GM12865 (cell line): ENCODE results near the gene HERPUD2.

Source experiments
- DNase-seq: peaks from one replicate; pipeline ENCODE4 v3.0.0; 2010; ENCODE audit warnings: low read depth
- H3K4me3 ChIP-seq: 2 replicates; pipeline ENCODE4 v1.5.1; 2011; ENCODE audit warnings: mild to moderate bottlenecking, low read depth, low read length, control low read depth
- TF ChIP-seq, protein P1 (sequence below): IDR thresholded peaks from 2 replicates; pipeline ENCODE4 v1.5.1; 2011; ENCODE audit warnings: low read length, control low read depth, low read depth, inconsistent platforms; ENCODE audit not compliant: insufficient read depth; ENCODE audit errors: missing control alignments

Gene HERPUD2

DNA sequence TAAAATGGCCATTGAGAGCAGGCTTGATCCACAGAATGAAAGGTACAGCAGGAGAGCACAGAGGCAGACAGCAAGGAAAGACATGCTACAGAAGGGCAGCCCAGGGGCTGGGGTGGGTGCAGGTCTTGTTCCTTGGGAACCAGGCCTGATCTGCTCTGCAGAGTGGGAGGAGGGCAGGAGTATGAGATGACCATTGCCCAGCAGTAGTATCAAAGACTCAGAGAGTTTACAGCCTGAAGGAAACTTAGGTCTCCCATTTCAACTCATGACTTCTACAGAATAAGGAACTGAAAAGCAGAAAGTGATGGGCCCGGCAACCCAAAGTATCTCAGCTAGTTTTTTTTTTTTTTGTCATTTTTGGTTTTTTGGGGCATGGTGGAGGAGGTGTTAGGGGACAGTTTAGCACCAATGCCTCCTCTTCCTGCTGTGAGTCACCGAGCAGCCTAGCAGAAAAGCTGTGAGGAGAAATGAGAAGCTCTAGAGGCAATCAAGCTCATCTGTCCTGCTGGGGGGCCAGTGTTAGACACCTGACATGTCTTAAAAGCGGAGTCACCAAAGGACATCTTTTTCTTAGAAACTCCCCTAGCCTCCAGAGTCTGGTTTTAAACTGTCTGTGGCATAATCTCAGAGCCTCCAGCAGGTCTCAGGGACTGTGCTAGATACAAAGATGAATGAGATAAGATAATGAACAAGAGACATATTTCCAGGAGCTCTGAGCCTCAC is 34.3 kb upstream of the HERPUD2 start:
- H3K4me3 ChIP-seq: peak overlapping the region; percentile 51
- TF ChIP-seq, protein P1, sequence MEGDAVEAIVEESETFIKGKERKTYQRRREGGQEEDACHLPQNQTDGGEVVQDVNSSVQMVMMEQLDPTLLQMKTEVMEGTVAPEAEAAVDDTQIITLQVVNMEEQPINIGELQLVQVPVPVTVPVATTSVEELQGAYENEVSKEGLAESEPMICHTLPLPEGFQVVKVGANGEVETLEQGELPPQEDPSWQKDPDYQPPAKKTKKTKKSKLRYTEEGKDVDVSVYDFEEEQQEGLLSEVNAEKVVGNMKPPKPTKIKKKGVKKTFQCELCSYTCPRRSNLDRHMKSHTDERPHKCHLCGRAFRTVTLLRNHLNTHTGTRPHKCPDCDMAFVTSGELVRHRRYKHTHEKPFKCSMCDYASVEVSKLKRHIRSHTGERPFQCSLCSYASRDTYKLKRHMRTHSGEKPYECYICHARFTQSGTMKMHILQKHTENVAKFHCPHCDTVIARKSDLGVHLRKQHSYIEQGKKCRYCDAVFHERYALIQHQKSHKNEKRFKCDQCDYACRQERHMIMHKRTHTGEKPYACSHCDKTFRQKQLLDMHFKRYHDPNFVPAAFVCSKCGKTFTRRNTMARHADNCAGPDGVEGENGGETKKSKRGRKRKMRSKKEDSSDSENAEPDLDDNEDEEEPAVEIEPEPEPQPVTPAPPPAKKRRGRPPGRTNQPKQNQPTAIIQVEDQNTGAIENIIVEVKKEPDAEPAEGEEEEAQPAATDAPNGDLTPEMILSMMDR: no peak
- peak; percentile 96 for DNase-seq

DNA sequence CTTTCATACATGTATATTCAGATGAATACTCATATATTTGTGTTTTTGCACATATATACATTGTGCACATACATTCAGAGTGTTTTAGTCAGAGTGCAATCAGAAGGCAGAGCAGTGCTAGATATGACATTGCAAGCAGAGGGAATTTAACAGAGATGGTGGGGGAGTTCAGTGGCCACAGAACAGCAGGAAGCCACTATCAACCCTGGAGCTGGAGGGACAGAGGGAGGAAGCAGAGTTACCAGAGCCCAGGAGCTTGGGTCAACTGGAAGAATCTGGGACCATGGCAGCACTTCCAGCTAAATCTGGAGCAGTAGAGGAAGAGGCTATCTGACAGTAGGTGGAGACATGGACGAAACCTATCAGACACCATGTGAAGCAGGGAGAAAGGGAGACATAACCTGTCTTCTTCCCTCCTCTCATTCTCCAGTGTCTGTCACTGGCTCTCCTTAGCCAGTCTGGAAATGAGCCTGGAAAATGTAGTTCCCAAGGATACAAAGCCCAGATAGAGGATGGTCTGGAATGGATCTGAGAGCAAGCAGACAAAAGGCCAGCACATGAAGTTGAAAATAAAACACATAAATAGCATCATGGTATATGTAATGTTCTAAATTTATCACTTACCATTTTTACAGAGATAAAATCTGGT is 33.6 kb upstream of the HERPUD2 start:
- TF ChIP-seq, protein P1: no peak
- peak; percentile 49 for DNase-seq
- H3K4me3 ChIP-seq: peak overlapping the region; percentile 51

DNA sequence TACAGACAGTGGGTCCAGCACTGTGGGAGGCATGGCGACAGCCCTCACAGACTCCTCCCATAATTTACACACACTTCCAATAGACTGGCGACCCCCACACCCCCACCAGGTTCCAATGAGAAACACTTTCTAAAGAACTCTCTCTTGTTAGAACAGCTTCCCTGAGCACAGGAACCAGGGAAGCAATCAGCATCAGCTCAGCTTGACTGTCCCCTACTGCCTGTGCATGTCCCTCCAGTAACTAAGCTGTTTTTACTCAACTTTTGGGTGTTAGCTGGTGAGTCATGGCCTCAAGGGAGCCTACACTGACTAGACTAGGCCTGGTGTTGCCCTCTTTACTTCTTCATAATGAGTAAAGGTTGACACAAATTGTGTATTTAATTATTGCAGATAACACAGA is 32.6 kb upstream of the HERPUD2 start:
- peak overlapping the region; percentile 51 for H3K4me3 ChIP-seq
- DNase-seq: peak; percentile 87
- TF ChIP-seq, protein P1: no peak

DNA sequence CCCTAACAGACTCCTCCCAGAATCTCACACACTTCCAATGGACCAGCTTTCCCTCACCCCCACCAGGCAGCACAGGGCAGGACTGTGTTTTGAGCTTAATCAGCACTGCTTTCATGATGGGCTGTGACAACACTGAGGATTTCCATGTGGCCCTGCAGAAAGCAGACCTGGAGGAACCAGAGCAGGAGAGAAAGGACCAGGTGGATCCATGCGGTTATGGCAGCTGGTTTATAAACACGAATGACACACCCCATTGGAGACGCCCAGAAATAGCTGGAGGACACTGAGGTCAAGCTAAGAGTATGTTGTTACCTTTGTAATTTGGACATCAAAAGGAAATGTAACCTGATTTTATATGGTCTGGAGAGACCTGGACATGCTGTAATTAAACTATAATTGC is 31.7 kb upstream of the HERPUD2 start:
- peak; percentile 78 for DNase-seq
- TF ChIP-seq, protein P1: no peak
- peak overlapping the region; percentile 51 for H3K4me3 ChIP-seq

DNA sequence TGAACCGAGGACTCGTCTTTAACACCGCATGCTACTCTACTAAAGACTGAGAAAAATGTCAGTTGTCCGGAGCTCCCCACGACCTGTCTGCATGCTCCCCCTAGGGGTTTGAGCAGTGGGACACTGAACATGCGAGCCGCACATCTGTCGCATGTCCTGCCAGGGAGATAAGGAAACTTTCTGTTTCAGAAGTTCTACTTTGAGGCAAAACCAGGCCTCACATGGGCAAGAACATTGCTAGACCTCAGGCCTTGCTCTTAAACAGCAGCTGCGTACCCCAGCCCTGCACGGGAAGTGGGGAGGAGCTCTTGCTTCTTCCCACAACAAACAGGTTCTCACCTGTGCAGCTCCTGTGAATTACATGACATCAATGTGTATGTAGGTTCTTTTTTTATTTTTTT is 30.3 kb upstream of the HERPUD2 start:
- DNase-seq: peak; percentile 99
- H3K4me3 ChIP-seq: peak overlapping the region; percentile 49
- TF ChIP-seq, protein P1: peak; percentile 60

DNA sequence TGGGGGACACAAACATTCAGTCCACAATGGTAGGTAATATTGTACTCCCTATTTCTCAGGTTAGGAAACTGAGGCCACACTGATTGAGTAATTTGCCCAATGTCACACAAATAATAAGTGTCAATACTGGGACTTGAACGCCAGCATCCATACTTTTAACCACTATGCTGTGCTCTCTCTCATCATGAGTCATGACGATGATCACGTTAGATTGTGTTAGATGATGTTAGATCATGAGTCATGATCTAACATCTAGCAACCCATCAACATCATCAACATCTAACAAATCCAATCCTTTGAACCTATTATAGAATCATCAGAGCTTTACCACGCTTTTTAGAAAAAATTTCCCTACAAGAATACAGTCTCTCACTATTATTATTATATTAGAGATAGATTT is 28.1 kb upstream of the HERPUD2 start:
- H3K4me3 ChIP-seq: no peak overlapping the region
- TF ChIP-seq, protein P1: no peak
- no peak for DNase-seq
